HG02678 (cell line): ENCODE measurements around the gene ZIC1.

ENCODE experiments used
- ATAC-seq: cut with Tn5 transposase; IDR thresholded peaks from one replicate; pipeline ENCODE4 v1.9.1; 2021; ENCODE audit warnings: mild to moderate bottlenecking, moderate library complexity; ENCODE audit not compliant: unreplicated experiment

ZIC1 gene

DNA sequence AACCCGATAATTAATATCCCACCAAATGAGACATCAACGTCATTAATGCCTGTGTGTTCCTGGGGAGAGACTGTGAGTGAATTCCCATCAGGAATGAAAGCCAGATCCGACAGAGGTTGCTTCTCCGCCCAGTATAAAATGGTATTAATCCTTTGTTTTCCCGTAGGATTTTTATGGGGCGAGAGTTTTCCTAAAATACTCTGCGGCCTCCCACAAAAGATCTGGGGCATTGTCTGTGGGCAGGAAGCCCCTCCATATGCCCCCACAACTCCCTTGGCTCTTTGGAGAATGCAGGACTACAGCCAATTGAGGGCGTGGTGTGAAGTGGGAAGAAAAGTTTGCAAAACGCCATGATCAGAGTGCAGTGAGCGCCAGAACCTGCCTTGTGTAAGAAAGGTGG is 29.5 kb upstream of the ZIC1 start:
- ATAC-seq, result no peak

GRCh38 chr3:147380387-147380951 is 28.7 kb upstream of the ZIC1 start:
- ATAC-seq, result no peak

DNA sequence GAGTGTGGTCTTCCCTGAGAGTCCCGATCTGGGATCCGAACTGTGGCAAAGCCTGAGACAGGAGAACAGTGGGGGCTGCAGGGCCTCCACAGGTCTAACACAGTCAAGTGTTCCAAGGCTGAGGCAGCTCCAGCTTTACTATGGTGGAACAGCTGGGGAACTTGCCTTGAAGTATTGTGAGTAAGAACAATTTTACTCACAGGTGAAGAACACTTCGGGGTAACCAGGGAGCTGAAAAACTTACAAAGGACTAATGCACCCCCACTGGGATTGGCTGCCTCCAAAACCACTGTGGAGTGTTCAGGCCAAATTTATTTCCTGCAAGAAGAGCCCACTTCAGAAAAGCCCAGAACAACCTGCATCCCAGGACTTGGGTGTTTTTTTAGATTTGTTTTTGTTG is 28.2 kb upstream of the ZIC1 start:
- ATAC-seq, result no peak

DNA sequence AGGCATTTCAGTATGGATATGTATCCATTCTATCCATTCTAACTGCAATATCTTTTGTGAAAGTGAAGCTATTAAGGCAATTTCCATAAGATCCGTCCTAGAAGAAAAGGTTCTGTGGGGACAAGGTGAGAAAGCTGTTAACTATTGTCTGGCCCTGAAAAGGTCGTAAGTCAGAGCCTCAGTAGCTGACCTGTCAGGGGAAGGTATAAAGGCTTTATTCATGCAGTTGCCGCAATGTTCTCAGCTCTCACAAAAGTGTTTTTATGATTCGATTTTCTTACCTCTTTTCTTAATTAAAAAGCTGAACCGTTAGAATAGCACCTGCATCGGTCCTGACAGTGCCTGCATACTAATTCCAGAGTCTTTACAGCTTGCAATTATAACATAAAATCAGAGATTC is 27.6 kb upstream of the ZIC1 start:
- no peak for ATAC-seq

- no peak for ATAC-seq
These were observed 25.5 kb upstream of the ZIC1 start for GRCh38 chr3:147383617-147384016.

- ATAC-seq, result no peak
These were observed 24.7 kb upstream of the ZIC1 start for GRCh38 chr3:147384210-147385058.

GRCh38 chr3:147385059-147386012 is 23.8 kb upstream of the ZIC1 start:
- ATAC-seq, result no peak

DNA sequence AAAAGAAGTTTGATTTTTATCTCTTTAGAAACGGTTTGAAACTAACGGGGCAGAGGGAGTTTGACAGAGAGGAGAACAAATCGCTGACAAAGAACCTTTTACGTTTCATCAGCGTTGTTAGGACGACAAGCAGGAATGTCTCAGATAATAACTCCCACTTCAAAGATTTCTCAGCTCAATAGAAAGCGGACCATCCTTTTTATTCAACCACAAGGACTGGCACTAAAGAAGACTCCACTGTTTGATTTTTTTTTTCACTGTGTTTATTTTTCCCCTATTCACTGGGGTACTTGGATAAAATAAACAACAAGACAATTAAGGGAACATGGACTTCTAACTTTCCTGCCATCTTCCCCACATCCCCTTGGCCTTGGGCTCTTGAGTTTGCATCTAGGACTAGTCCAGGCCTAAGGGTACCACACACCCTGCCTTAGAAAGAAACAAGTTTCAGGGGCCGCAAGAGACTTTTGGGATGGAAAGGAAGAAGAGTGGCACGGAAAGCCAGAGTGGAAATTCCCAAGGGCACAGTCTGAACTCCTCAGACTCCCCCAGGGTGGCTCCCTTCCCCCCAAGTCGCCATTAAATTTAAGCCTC is 21.8 kb upstream of the ZIC1 start:
- ATAC-seq, result no peak

- ATAC-seq, result no peak
These were observed 21.1 kb upstream of the ZIC1 start for GRCh38 chr3:147387885-147388699.

DNA sequence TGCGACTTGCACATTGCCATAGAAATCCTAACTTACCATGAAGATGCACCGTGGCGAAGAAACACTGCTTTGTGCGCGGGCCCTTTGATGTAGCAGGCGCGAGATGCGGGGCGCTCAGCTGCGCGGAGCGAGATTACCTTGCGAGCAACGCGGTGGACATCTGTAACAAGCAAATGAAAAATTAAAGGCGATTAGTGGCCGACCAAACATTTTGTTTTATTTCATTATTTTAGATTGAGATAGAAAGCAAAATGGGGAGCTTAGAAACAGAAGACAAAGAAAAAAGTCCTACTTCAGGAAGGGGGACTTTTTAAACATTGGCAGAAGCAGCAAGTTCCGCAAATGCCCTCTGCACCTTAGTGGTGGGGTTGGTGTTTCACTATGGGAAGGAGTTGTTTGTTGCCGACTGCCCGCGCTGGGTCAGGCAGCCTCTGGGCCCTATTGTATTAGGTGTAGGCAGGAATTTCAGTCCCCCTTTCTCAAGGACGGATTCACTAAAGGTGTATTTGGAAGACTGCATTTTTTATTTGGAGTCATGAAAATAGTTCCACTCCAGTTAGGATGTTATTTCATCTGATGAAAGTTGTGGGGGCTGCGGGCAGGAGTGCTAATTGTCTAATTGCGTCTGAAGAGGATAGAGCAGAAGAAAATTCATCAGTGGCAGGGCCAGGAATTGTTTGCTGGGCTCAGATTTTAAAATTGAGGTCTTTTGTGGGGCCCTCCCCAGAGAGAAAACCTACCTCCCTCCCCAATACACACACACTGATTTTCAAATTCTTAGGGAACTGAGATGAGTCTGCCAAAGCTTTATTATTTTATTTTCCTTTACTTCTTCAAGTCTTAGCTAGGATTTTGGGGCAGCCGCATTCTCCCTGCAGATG is 20.2 kb upstream of the ZIC1 start:
- ATAC-seq, result no peak

GRCh38 chr3:147389717-147390116 is 19.4 kb upstream of the ZIC1 start:
- ATAC-seq, result no peak

GRCh38 chr3:147390589-147391569 is 18.3 kb upstream of the ZIC1 start:
- no peak for ATAC-seq

DNA sequence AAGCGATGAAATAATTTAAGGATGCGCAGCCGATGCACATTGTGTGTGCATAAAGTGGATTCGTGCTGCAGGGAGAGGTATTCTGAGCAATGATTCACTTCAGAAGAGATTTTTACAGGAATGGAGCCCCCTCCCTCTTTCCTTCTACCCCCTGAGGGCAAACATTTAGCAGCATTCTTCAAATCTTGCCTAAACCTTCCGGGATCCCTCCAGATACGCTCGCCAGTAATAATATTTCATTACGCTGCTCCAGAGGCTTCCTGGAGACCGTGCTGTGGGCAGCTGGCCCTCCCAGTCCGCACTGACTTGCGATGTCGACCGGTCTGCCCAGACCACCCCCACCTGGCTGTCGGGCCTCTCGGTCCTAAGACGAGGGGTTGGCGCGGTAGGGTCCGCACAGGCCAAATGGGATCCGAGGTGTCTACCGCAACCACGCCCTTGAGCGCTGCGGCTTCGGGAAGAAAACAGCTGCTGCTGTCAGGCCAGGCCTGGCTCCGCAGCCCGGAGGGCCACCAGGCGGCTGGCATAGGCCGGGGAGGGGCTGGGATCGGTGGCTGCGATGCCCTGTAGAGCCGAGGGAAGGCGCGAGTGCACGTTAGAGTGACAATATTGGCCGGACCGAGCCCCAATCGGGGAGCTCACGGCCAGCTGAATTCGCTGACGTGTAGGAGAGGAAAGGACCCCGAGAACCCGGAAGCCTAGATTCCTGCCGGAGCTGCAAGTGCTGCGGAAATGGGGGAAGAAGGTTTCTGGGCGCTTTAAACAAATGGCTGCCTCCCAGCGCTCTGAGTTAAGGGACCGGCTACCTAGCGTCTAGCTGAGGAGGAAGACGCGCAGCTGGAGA is 17.2 kb upstream of the ZIC1 start:
- ATAC-seq, result no peak

DNA sequence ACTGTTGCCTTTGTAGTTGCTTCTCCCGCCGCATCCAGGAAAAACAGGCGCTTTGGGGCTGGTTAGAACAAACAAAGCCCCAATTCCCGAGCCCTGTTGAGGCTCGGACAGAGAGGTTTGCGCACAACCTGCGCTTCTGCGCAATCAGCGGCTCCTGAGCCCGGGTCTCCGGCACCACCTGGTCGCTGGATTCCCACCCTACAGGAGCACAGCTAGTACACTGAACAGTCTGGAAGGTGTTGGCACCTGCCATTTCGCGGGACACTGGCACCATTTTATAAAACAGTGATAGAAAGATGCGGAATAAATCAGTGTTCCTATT is 16.6 kb upstream of the ZIC1 start:
- no peak for ATAC-seq

DNA sequence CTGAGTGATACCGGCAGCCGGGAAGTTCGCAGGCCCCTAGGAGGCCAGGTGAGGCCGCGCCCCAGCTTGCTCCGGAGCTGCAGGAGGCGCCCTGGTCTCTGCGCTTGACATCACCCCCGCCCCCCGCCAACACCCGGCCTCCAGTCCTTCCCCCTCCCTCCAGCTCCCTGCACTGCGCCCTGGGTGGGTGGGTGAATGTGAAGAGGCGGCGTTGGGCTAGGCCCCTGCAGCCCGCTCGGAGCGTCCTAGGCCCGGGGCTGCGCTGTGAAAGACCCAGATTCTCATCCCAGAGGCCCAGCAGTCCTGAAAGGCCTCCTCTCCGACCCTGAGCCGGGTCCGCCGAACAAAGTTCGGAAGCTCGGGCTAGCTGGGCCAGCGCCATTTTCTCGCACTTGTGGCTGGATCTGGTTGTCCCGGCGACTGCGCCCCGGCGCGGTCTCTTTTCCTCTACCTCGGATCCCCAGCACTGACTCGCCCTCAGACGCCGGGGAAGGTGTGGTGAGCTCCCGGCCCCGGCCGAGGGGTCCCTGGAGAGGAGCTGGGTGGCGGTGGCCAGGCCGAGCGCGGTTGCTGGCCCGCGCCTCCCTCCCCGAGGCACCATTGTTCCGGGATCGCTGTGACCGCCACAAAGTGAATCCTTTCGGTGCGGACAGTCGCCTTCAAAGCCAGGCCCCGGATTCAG is 15.8 kb upstream of the ZIC1 start:
- ATAC-seq, result no peak

- ATAC-seq, result no peak
These were observed 15.0 kb upstream of the ZIC1 start for GRCh38 chr3:147393943-147394883.
